ENCODE measurements around the gene KCNJ1.

KCNJ1 gene

GRCh38 chr11:128882451-128882850 is 15.4 kb upstream of the KCNJ1 start:
- DNase-seq (ENCODE audit: low spot score), result no peak

- no peak for DNase-seq (ENCODE audit: low spot score)
Measured at GRCh38 chr11:128881221-128881620, 14.1 kb upstream of the KCNJ1 start.

GRCh38 chr11:128879817-128880216 is 12.7 kb upstream of the KCNJ1 start:
- DNase-seq (ENCODE audit: low spot score), result no peak

DNA sequence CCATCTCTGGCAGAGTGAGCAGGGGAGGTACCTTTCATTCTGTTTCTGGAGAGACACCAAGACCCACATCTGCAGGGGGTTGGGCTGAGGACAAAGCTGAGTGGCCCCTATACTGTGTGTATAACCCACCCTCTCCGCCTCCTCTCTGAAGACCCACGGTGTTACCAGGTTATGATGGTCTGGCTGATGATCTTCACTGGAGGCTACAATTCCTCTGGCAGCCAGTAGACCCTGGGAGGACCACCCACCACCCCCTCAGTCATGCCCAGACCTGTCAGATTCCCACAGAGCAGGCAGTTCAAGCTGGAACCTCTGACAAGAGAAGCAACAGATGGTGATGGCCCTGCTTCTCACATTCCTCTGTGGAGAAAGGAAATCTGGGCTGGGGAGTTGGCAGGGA is 11.4 kb upstream of the KCNJ1 start:
- no peak for DNase-seq (ENCODE audit: low spot score)

GRCh38 chr11:128877726-128878125 is 10.6 kb upstream of the KCNJ1 start:
- no peak for DNase-seq (ENCODE audit: low spot score)

DNA sequence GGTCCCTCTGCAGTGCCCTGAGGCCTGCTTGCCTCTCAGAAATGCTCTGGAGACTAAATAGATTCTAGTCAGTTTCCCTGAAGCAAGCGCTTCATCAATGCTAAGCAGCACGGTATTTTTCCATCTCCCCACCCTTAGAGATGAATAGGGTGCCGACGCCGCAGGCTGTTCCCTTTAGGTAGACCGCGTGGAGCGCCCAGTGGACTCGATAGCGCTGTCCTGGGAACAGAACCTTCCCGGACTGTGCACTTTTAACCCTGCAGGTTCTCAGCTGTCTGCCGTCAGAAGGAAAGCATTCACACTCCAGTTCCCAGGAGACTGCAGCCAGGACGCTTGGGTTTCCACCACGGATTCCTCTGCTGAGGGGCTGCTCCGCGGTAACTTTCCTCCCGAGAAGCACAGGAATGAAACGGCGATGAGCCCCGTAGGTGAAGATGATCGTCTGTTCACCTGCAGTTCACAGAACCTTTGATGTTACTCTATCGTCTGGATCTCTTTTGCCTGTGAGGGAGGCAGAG is 9.1 kb upstream of the KCNJ1 start:
- no peak for DNase-seq (ENCODE audit: low spot score)

DNA sequence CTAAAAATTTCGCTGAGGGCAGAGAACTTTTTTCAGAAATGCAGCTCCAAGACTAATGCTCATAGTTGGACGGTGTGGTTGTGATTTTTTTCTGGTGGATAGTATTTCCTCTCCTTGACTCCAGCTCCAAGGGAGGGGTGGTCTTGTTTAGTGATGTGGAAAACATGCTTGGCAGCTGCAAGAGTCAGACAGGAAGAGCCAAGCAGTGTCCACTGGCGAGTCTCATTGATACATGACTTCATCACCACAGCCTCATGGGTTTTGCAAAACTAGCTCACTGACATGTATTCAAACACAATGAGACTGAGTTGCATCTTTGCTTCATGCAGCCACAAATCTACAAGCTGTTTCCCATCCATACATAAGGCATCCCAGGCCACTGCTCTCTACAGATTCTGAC is 7.3 kb upstream of the KCNJ1 start:
- no peak for DNase-seq (ENCODE audit: low spot score)

DNA sequence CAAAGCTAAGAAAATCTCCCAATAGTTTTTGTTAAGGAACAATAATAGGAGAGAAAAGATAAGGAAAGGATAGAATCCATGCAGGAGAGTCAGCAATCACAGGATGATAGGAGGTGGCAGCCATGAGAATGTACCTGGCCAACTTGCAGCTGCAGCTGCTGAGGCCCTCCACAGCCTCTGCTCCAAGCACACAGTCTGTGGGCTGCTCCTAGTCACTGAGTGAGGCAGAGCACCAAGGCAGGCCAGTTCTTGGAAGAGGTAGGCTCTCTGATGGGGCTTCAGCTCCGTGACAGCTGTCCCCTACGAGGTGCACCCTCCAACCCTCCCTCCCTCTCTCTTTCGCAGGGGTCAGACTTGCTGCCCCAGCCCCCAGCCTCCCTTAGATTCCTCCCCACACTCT is 5.5 kb upstream of the KCNJ1 start:
- DNase-seq (ENCODE audit: low spot score), result peak; percentile 40

- no peak for DNase-seq (ENCODE audit: low spot score)
Measured at GRCh38 chr11:128872094-128872493, 5.0 kb upstream of the KCNJ1 start.

GRCh38 chr11:128871168-128871610 is 4.1 kb upstream of the KCNJ1 start:
- no peak for DNase-seq (ENCODE audit: low spot score)

DNA sequence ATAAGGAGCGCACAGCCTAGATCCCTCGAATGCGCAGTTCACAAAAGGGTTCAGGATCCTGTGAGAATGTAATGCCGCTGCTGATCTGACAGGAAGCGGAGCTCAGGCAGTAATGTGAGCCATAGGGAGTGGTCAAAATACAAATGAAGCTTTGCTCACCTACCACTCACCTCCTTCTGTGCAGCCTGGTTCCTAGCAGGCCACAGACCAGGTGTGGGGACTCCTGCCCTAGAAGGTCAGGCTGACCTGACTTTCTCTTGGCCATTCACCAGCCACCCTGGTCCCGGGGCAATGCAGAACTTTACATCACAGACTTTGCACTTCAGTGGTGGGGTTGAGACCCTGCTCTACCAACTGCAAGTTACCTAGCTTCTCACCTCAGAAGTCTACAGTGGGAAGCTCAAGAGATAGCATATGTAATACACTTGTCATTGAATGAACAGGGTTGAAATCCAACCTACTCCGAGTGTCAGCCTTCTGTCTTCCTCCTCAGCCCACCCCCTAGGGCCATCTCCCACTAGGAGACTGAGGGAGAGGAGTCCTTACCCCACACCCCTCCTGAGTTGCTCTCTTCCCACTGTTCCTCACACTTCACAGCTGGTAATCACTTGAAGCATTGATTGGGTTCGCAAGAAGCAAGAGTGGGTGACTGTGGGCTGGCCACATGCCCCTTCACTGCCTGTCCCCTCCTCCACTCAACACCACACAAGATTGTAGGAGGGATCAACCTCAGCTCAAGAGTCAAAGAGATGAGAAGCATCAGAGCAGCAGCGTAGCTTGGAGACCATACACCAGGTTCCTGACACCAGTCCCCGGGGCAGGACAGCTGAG is 2.0 kb upstream of the KCNJ1 start:
- no peak for DNase-seq (ENCODE audit: low spot score)

- DNase-seq (ENCODE audit: low spot score), result no peak
Measured at GRCh38 chr11:128865490-128865889, 1.6 kb downstream of the KCNJ1 start.

DNA sequence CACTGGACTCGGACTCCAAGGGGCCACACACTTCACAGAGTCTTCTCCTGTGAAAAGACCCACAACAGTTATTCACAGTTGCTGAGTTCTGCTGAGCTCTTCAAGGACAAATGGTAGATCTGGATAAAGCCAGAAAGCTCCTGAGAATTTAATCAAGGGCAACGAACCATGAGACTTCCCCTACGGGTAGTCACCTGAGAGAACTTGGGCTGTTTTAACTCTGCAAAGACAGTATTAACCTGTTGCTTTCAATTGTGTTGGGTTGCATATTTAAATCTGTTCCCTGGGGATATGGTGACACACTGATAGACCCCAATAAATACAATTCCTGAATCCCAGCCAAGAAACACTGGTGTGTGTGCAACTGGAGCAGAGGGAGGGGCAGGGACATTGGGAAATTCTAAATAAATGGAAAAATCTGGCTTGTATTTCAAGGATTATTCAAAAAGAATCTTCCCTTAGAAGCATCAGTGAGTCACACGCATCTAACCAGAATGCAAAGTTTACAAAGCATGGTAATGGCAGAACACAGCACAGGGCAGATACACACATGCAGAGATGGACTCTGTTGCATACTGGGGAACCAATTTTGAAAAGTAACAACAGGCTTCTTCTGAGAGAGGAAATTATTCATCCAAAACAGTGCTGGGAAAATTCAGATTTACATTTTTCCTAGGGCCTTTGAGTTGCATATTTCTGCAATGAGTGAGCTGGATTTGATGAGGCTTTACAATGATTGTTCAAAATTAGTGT is 4.0 kb downstream of the KCNJ1 start:
- DNase-seq (ENCODE audit: low spot score), result no peak

DNA sequence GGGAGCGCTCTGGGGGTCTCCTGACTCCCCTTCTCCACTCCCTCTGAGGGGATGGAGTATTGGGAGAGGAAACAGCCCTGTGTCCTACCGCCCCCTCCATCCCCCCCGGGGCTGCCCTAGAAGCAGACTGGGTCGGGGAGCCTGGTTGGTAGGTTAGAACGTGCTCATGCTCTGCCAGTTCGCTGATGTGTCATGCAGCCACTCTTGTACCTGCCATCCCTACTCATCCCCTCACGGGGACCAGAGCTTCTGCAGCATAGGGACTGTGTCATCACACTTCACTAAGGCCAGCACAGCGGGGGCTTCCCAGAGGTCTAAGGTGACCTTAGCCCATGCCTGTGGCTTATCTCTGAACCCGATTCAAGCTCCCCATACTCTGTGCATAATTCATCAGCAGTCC is 4.7 kb downstream of the KCNJ1 start:
- no peak for DNase-seq (ENCODE audit: low spot score)

DNA sequence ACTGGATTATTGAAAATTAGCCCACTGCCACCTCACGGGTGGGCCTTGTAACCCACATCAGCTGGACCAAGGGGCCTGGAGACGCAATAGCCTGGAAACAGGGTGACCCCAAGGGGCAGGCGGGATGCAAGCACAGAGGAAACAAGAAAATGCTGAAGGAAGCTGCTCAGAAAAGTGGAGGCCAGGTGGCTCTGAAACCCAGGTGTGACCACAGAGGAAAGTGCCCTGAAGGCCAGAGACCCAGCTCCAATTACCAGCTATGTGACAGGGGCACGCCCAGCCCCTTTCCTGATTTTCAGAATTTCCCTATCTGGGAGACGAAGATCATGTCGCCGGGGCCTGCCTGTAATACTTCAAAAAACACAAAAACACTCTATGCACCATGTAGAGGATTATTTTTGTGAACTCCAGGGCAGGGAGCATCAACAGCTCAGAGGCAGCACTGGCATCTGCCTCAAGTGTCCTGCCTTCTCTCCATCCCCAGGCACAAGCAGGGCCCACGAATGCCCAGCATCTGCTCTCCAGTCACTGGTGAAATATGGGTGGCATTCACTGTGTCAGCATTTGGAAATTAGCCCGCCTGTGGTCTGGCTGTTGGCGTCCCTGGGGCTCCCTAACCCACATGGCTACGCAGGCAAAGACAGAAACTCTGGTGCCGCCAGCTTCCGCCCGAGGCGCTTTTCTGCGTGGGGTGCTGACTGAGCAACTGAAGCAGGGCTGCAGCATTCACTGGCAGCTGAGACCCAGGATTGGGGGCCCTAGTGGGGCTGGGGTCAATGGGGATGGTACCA is 6.3 kb downstream of the KCNJ1 start:
- DNase-seq (ENCODE audit: low spot score), result no peak

DNA sequence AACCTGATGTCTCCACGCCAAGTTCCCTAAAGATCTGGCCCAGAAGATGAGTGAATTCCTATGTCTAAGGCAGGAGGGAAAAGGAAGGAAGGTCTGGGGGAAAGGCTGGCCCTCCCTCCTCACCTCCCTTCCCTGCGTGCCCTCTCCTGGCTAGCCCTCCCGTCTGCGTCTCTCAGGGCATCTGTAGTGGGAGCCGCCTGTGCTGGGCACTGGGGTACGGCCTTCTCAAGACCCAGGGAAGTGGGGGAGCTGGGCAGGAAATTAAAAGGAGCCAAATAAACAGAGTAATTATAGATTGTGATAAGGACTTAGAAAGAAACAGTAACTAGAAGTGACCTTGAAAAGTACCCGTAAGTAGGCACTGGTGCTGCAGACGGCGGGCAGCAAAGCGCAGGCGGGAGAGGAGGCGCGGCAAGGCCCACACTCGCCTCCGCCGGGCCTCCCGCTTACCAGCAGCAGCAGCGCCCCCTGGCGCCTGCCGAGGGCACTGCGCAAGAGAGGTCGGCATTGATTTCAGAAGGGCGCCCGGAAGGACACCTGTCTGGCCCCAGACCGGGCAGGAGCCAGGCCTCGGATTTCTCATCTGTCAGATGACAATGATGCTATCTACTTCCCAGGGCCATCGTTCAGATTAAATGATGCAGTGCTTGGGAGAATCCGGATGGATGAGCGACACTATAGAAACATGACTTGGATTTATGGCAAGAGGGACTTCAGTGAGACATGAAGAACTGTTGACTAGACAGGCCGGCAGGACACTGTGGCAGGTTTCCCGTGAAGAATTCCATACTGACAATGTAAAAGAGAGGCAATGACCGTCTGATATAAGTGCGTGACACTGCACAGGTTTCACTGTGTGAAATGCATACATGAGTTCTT is 7.3 kb downstream of the KCNJ1 start:
- DNase-seq (ENCODE audit: low spot score), result peak; percentile 43

GRCh38 chr11:128857341-128857740 is 9.8 kb downstream of the KCNJ1 start:
- no peak for DNase-seq (ENCODE audit: low spot score)

DNA sequence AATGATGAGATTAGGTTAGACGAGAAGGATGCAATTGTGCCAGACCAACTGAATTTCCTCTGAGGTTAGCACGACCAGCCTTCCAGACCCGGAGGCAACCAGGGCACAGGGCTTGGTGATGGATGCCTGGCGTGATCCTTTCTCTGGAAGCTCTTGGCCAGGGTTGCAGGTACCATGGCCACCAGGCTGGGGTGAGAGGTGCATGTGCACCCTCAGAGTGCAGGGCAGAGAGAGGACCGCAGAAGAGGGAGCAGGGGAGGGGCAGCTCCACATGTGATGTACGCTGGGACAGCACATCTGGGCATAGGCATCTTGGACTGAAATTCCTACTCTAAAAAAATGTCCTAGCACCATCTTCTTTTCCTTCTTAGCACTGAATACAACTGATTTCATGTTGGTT is 10.9 kb downstream of the KCNJ1 start:
- DNase-seq (ENCODE audit: low spot score), result no peak

- no peak for DNase-seq (ENCODE audit: low spot score)
Measured at GRCh38 chr11:128854841-128855240, 12.3 kb downstream of the KCNJ1 start.

DNA sequence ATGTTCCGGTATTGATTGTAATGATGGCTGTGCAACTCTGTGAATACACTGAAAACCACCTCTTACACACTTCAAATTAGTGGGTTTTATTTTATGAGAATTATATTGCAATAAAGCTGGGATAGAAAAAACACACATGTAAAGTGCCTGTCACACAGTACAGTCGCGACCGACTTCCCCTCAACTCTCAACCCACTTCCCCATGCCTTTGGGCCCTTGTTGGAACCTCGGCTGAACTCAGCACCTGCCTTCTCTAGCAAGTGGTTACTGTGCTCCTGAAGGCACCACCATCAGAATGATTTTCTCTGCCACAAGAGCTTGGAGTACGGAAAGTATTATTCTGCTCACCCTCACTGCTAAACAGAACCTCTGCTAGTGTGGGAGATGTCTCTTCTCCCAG is 13.5 kb downstream of the KCNJ1 start:
- no peak for DNase-seq (ENCODE audit: low spot score)

DNA sequence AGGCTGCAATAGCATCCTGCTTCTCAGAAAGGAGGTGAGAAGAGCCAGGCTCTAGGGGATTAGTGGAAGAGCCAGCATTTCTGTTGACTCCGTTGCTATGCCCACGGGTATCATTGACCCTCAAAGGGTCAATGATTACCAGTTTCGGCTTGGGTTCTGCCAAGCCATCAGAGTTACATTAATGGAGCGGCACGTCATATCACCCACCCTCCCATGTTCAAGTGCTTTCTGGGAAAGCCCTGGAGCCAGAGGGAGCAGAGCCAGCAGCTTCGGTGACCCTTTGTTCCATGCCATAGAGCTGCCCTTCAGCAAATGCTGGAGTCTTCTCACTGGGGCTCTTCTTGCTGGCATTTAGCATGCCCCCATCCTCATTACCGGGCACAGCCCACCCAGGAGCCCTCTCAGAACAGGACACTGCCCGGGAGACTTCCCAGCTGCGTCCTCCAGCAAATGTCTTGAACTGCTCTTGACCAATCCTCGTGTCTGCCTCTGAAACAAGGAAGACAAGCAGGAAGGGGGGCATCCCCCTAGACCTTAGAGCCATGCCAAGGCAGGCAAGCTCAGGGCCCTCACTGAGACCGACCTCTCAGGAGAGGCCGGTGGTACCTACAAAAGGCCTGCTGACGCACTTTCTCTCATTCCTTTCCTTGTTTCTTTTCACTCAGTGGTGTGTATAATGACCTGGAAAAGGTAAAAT is 14.6 kb downstream of the KCNJ1 start:
- no peak for DNase-seq (ENCODE audit: low spot score)

Measured in SW480 (cell line).